ENCODE results near the gene MAGED1. TPM values are rescaled to one million over a fixed set of nuclear protein-coding genes. Genes with fewer than 3 reads are reported as not detected.

Gene MAGED1, protein sequence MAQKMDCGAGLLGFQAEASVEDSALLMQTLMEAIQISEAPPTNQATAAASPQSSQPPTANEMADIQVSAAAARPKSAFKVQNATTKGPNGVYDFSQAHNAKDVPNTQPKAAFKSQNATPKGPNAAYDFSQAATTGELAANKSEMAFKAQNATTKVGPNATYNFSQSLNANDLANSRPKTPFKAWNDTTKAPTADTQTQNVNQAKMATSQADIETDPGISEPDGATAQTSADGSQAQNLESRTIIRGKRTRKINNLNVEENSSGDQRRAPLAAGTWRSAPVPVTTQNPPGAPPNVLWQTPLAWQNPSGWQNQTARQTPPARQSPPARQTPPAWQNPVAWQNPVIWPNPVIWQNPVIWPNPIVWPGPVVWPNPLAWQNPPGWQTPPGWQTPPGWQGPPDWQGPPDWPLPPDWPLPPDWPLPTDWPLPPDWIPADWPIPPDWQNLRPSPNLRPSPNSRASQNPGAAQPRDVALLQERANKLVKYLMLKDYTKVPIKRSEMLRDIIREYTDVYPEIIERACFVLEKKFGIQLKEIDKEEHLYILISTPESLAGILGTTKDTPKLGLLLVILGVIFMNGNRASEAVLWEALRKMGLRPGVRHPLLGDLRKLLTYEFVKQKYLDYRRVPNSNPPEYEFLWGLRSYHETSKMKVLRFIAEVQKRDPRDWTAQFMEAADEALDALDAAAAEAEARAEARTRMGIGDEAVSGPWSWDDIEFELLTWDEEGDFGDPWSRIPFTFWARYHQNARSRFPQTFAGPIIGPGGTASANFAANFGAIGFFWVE
- total RNA-seq, result 10 to 100 TPM; 30.4 to 35.2 TPM

DNA sequence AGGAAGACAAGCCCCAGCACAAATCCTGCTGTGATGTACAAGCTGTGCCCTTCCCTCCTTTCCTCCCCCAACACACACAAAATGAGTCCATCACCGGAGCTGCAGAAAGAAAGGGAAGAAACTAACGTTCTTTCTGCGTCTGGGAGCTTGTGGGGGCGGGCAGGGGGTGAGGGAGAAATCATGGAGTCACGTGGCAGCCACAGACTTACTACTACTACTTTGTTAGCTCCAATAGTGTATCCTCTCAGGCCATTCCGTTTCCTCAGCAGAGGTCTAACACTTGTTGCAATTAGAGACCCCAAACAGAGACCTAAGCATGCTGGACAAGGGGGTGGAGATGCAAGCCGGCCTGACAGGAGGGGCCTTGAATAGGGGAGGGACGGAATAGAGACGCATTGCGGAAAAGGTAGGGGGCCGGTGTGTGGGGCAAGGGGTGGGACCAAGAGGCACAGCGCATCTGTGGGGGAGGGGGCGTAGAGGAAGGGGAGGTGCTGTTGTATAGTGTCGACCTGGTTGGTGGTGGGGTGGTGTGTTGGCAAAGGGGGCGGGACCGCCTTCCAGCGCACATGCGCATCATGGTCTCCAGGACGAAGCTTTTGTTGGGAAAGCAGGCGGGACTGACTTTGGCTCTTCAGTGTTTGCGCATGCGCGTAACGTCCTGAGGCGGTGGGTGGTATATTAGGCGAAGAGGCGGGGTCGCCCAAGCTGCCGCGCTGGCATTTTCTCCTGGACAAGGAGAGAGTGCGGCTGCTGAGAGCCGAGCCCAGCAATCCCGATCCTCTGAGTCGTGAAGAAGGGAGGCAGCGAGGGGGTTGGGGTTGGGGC, at the start of gene MAGED1:
MAGED1 (plus strand) TSS at position 703 of the 825 bp plus-strand sequence. CDS start 682 bp downstream, outside the sequence.
- peaks cover 0 to 3% of the 10 kb centered on the region in 2 donors for H3K27me3 Mint-ChIP-seq
- H3K9me3 Mint-ChIP-seq, result no peaks in the 10 kb centered on the region
- H3K27ac Mint-ChIP-seq, result peak within 1 kb of the TSS; percentile 50 to 73
- H3K4me1 Mint-ChIP-seq (ENCODE audit: low read depth in 2 of 2), result peaks cover 0 to 19% of the 10 kb centered on the region in 2 donors
- peak within 1 kb of the TSS; percentile 88 for H3K4me3 Mint-ChIP-seq
- DNase-seq (ENCODE audit: low spot score) (no peak), ATAC-seq (peak; percentile 83 to 88)
- no peaks in the 10 kb centered on the region for H3K36me3 Mint-ChIP-seq

DNA sequence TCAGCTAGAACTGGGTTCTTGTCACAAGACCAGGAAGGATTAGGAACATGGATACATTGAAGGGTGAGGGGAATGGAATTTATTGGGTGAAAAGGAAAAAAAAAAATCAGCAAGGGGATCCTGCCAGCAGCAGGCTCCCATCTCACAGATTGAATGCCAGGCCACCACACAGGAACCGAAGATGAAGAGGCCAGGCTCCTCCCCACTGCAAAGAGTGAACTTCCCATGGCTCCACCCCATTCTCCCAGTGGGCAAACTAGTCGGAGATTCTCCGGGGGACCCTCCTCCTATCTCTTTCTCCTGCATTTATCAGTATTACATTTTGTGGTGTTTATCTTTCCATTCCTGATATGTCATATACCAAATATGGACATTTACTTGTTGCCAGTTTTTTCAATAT, 46.0 kb upstream of the MAGED1 start:
- DNase-seq (ENCODE audit: low spot score), result no peak
- H3K9me3 Mint-ChIP-seq, result no peaks in the 10 kb centered on the region
- peaks cover 0 to 8% of the 10 kb centered on the region in 2 donors for H3K27me3 Mint-ChIP-seq
- H3K27ac Mint-ChIP-seq, result no peak overlapping the region
- H3K4me3 Mint-ChIP-seq, result no peak overlapping the region
- peaks cover 6% of the 10 kb centered on the region for H3K36me3 Mint-ChIP-seq
- no peak for ATAC-seq
- peaks cover 4 to 6% of the 10 kb centered on the region in 2 donors for H3K4me1 Mint-ChIP-seq (ENCODE audit: low read depth in 2 of 2)

- Mint-ChIP-seq H3K4me1 (ENCODE audit: low read depth in 2 of 2) (peaks cover 5 to 9% of the 10 kb centered on the region in 2 donors), H3K27me3 (peaks cover 0 to 5% of the 10 kb centered on the region in 2 donors), H3K4me3 (no peak overlapping the region), H3K9me3 (no peaks in the 10 kb centered on the region), H3K36me3 (peaks cover 20% of the 10 kb centered on the region), H3K27ac (no peak overlapping the region)
- no peak for ATAC-seq
- no peak for DNase-seq (ENCODE audit: low spot score)
Measured at GRCh38 chrX:51851507-51852085, 41.8 kb upstream of the MAGED1 start.

DNA sequence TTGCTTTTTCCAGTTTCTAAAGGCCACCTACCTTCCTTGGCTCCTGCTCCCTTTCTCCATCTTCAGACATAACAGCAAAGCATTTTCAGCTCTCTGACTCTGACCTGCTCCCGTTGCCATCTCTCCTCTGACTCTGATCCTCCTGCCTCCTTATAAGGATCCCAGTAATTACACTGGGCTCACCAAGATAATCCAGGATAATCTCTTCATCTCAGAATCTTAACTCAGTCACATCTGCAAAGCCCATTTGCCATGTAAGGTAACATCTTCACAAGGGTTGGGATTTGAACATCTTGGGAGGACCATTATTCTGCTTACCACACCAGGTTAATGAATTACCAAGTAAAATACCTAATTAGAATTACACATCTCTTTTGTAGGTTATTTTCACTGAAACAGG, 41.3 kb upstream of the MAGED1 start:
- no peak overlapping the region for H3K4me3 Mint-ChIP-seq
- peaks cover 0 to 5% of the 10 kb centered on the region in 2 donors for H3K27me3 Mint-ChIP-seq
- no peak overlapping the region for H3K27ac Mint-ChIP-seq
- no peak for ATAC-seq
- peaks cover 5 to 9% of the 10 kb centered on the region in 2 donors for H3K4me1 Mint-ChIP-seq (ENCODE audit: low read depth in 2 of 2)
- peaks cover 25% of the 10 kb centered on the region for H3K36me3 Mint-ChIP-seq
- no peaks in the 10 kb centered on the region for H3K9me3 Mint-ChIP-seq
- DNase-seq (ENCODE audit: low spot score), result no peak

- Mint-ChIP-seq H3K27ac (no peak overlapping the region), H3K4me1 (ENCODE audit: low read depth in 2 of 2) (peaks cover 5 to 9% of the 10 kb centered on the region in 2 donors), H3K27me3 (peaks cover 0 to 5% of the 10 kb centered on the region in 2 donors), H3K36me3 (peaks cover 31% of the 10 kb centered on the region), H3K9me3 (no peaks in the 10 kb centered on the region), H3K4me3 (no peak overlapping the region)
- no peak for ATAC-seq
- DNase-seq (ENCODE audit: low spot score), result no peak
Measured at GRCh38 chrX:51852621-51853020, 40.8 kb upstream of the MAGED1 start.

DNA sequence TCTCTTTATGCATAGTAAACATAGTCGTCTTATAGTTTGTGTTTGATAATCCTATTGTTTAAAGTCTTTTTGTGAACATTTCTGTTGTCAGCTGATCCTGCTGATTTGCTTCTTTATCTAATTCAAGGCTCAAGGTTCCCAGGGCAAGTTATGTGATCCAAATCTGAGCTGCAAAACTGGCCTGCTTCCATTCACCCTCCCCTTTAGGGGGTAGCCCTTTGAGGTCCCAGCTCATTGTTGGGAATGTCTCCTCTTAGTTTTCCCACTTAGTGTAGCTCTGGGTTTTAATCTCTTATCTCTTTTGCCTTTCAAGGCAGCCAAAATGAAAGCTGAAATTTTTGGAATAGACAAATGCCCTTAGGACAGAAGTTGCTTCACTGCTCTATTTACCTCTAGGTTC, 40.2 kb upstream of the MAGED1 start:
- H3K4me3 Mint-ChIP-seq, result no peak overlapping the region
- DNase-seq (ENCODE audit: low spot score), result no peak
- peaks cover 32% of the 10 kb centered on the region for H3K36me3 Mint-ChIP-seq
- H3K9me3 Mint-ChIP-seq, result no peaks in the 10 kb centered on the region
- peaks cover 5 to 9% of the 10 kb centered on the region in 2 donors for H3K4me1 Mint-ChIP-seq (ENCODE audit: low read depth in 2 of 2)
- ATAC-seq, result no peak
- H3K27ac Mint-ChIP-seq, result no peak overlapping the region
- H3K27me3 Mint-ChIP-seq, result peaks cover 0 to 5% of the 10 kb centered on the region in 2 donors

- peaks cover 9% of the 10 kb centered on the region in 2 donors for H3K4me1 Mint-ChIP-seq (ENCODE audit: low read depth in 2 of 2)
- H3K9me3 Mint-ChIP-seq, result no peaks in the 10 kb centered on the region
- ATAC-seq (no peak), DNase-seq (ENCODE audit: low spot score) (no peak)
- peaks cover 0 to 13% of the 10 kb centered on the region in 2 donors for H3K27me3 Mint-ChIP-seq
- no peak overlapping the region for H3K27ac Mint-ChIP-seq
- no peak overlapping the region for H3K4me3 Mint-ChIP-seq
- H3K36me3 Mint-ChIP-seq, result peaks cover 32% of the 10 kb centered on the region
Measured at GRCh38 chrX:51855698-51856097, 37.7 kb upstream of the MAGED1 start.

- Mint-ChIP-seq H3K36me3 (peaks cover 32% of the 10 kb centered on the region), H3K27me3 (peaks cover 0 to 11% of the 10 kb centered on the region in 2 donors), H3K9me3 (no peaks in the 10 kb centered on the region), H3K4me1 (ENCODE audit: low read depth in 2 of 2) (peaks cover 6% of the 10 kb centered on the region in 2 donors), H3K27ac (no peak overlapping the region), H3K4me3 (no peak overlapping the region)
- no peak for DNase-seq (ENCODE audit: low spot score)
- ATAC-seq, result no peak
Measured at GRCh38 chrX:51857159-51857733, 36.2 kb upstream of the MAGED1 start.

DNA sequence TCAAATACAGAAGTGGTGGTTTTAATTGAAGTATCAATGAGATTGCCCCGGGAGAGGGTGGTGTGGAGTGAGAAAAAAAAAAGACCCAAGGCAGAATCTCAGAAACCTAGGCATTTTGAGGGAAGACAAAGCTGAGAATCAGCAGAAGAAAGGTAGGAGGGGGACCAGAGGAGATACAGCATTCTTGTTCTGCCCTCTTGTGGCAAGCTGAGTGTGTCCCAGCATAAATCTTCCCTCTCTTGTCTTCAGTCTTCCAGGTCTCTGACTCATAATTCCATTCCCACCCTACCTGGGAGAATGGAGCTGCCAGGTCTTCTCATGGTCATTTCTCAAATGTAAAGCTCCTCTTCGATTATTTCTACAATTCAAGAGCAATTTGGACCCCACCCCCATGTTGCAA, 32.7 kb upstream of the MAGED1 start:
- Mint-ChIP-seq H3K4me3 (no peak overlapping the region), H3K27me3 (peaks cover 0 to 8% of the 10 kb centered on the region in 2 donors), H3K9me3 (no peaks in the 10 kb centered on the region), H3K4me1 (ENCODE audit: low read depth in 2 of 2) (peaks cover 12 to 14% of the 10 kb centered on the region in 2 donors), H3K27ac (no peak overlapping the region), H3K36me3 (peaks cover 25% of the 10 kb centered on the region)
- ATAC-seq (no peak), DNase-seq (ENCODE audit: low spot score) (no peak)

DNA sequence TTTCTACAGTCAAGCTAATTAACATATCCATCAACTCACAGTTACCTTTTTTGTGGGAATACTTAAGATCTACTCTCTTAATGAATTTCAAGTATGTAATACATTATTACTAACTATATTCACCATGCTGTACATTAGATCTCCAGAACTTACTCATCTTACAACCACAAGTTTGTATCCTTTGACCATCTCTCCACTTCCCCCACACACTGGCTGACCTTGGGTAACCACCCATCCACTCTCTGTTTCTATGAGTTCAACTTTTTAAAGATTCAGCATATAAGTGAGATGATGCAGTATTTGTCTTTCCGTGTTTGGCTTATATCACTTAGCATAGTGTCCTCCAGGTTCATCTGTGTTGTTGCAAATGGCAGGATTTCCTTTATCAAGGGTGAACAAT, 30.5 kb upstream of the MAGED1 start:
- Mint-ChIP-seq H3K9me3 (no peaks in the 10 kb centered on the region), H3K4me1 (ENCODE audit: low read depth in 2 of 2) (peaks cover 16 to 21% of the 10 kb centered on the region in 2 donors), H3K27me3 (peaks cover 0 to 8% of the 10 kb centered on the region in 2 donors), H3K27ac (no peak overlapping the region), H3K4me3 (no peak overlapping the region), H3K36me3 (peaks cover 6% of the 10 kb centered on the region)
- peak in 1 of 2 donors; percentile 43 for ATAC-seq
- no peak for DNase-seq (ENCODE audit: low spot score)

- H3K27ac Mint-ChIP-seq, result no peak overlapping the region
- peaks cover 6% of the 10 kb centered on the region for H3K36me3 Mint-ChIP-seq
- no peak overlapping the region for H3K4me3 Mint-ChIP-seq
- no peak for DNase-seq (ENCODE audit: low spot score)
- peaks cover 13 to 21% of the 10 kb centered on the region in 2 donors for H3K4me1 Mint-ChIP-seq (ENCODE audit: low read depth in 2 of 2)
- H3K9me3 Mint-ChIP-seq, result no peaks in the 10 kb centered on the region
- ATAC-seq, result no peak
- no peaks in the 10 kb centered on the region for H3K27me3 Mint-ChIP-seq
Measured at GRCh38 chrX:51866210-51866609, 27.2 kb upstream of the MAGED1 start.

DNA sequence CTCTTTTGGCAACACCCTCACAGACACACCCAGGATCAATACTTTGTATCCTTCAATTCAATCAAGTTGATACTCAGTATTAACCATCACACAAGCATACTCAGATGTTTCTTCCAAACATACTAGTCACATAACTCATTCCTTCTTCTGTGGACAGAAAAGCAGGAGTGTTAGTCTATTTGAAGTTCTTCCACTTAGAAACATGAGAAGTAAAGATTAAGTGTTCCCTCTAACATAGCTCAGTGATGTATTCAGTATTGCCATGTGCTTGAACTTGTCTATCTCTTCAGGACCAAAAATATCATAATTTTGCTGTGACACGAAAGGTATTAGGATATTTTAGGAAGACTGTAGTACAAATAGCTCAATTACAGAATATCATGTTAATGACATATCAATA, 25.8 kb upstream of the MAGED1 start:
- H3K36me3 Mint-ChIP-seq, result peaks cover 6% of the 10 kb centered on the region
- ATAC-seq (no peak), DNase-seq (ENCODE audit: low spot score) (no peak)
- H3K4me1 Mint-ChIP-seq (ENCODE audit: low read depth in 2 of 2), result peaks cover 13 to 21% of the 10 kb centered on the region in 2 donors
- H3K27me3 Mint-ChIP-seq, result no peaks in the 10 kb centered on the region
- no peak overlapping the region for H3K4me3 Mint-ChIP-seq
- H3K27ac Mint-ChIP-seq, result no peak overlapping the region
- H3K9me3 Mint-ChIP-seq, result no peaks in the 10 kb centered on the region

DNA sequence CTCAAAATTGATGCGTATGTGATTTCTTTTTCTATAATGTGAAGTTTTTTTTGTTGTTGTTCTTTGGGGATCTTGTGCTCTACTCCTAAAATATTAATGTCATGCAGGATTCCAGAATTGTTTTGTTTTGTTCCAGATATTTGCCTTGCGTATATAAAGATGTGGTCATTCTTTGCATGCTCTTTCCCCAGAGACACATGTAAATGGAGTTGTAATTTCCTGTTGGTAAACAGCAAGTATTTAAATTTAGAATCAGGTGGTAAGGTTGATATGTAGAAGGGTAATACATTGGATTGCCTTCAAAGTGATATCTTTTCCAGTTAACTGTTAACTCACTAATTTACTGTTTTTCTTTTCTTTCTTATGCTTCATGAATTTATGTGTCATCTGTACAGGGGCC, 23.1 kb upstream of the MAGED1 start:
- peaks cover 0 to 4% of the 10 kb centered on the region in 2 donors for H3K27me3 Mint-ChIP-seq

More for the DNA sequence above, 23.1 kb upstream of the MAGED1 start:
- H3K4me3 Mint-ChIP-seq, result no peak overlapping the region
- ATAC-seq (no peak), DNase-seq (ENCODE audit: low spot score) (no peak)
- H3K36me3 Mint-ChIP-seq, result no peaks in the 10 kb centered on the region
- H3K9me3 Mint-ChIP-seq, result no peaks in the 10 kb centered on the region
- peaks cover 15 to 17% of the 10 kb centered on the region in 2 donors for H3K4me1 Mint-ChIP-seq (ENCODE audit: low read depth in 2 of 2)
- H3K27ac Mint-ChIP-seq, result no peak overlapping the region
